ENCODE results near the gene CCDC40.
"Not testable (repeated sequence)": the region's sequence is repeated elsewhere in the genome, so short reads cannot be mapped to it uniquely, and the experiment has no call there.

CCDC40 gene

GRCh38 chr17:80045703-80046102 is 9.3 kb downstream of the CCDC40 start:
- DNase-seq (no peak), ATAC-seq (no peak)
- no peaks in the 10 kb centered on the region for H3K9me3 Mint-ChIP-seq
- H3K4me1 Mint-ChIP-seq: no peaks in the 10 kb centered on the region
- no peaks in the 10 kb centered on the region for H3K36me3 Mint-ChIP-seq (ENCODE audit: low read depth)
- no peak overlapping the region for H3K27ac Mint-ChIP-seq
- H3K4me3 Mint-ChIP-seq: no peak overlapping the region
- no peaks in the 10 kb centered on the region for H3K27me3 Mint-ChIP-seq

DNA sequence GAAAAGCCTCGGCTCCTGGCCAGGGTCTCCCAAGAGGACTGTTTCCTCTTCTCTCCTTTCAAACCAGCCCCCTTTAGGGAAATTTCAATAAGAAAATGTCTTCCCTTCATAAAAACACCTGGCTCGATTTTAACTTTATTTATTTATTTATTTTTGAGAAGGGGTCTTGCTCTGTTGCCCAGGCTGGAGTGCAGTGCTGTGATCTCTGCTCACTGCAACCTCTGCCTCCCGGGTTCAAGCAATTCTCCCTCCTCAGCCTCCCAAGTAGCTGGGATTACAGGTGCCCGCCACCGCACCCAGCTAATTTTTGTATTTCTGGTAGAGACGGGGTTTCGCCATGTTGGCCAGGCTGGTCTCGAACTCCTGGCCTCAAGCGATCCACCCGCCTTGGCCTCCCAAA is 10.3 kb downstream of the CCDC40 start:
- DNase-seq; H3K27me3 Mint-ChIP-seq; H3K27ac Mint-ChIP-seq; H3K4me1 Mint-ChIP-seq; H3K4me3 Mint-ChIP-seq; H3K36me3 Mint-ChIP-seq (ENCODE audit: low read depth); ATAC-seq; H3K9me3 Mint-ChIP-seq: not testable (repeated sequence)

DNA sequence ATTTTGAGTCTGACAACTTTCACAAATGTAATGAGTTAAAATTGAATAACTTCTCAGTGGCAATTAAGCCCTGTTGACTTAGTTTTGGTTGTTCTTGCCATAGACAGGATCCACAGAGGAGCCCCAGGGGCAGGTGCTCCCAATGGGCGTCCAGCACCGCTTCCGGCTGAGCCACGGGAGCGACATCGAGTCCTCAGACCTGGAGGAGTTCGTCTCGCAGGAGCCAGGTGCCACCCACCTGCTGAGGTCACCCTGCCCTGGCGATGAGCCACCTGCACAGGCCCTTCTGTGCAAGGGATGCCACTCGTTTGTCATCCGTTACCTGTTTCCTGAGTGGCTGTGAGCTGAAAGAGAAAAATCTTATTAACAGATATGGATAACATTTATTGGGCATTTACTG is 10.7 kb downstream of the CCDC40 start:
- Mint-ChIP-seq H3K36me3 (ENCODE audit: low read depth) (no peaks in the 10 kb centered on the region), H3K4me1 (no peaks in the 10 kb centered on the region), H3K27ac (no peak overlapping the region), H3K9me3 (no peaks in the 10 kb centered on the region), H3K4me3 (no peak overlapping the region), H3K27me3 (no peaks in the 10 kb centered on the region)
- ATAC-seq: no peak
- DNase-seq: no peak

DNA sequence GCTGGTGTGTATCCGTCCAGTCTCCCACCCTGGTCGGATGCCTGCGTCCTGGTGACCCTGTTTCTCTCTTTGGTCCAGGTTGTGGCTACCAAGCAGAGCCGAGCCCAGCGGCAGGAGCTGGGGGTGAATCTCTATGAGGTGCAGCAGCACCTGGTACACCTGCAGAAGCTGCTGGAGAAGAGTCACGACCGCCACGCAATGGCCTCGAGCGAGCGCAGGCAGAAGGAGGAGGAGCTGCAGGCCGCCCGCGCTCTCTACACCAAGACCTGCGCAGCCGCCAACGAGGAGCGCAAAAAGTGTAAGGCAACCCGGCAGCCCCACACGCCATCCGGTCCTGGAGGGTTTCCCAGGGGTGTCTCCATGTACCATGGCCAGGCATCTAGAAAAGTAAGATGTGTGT is 13.5 kb downstream of the CCDC40 start:
- Mint-ChIP-seq H3K4me1 (no peaks in the 10 kb centered on the region), H3K27me3 (no peaks in the 10 kb centered on the region)

GRCh38 chr17:80050706-80051105 is 14.3 kb downstream of the CCDC40 start:
- H3K4me3 Mint-ChIP-seq: no peak overlapping the region
- no peak overlapping the region for H3K27ac Mint-ChIP-seq
- ATAC-seq: no peak
- no peaks in the 10 kb centered on the region for H3K9me3 Mint-ChIP-seq
- H3K27me3 Mint-ChIP-seq: no peaks in the 10 kb centered on the region
- no peaks in the 10 kb centered on the region for H3K36me3 Mint-ChIP-seq (ENCODE audit: low read depth)
- no peaks in the 10 kb centered on the region for H3K4me1 Mint-ChIP-seq
- no peak for DNase-seq

More for the DNA sequence above, 13.5 kb downstream of the CCDC40 start:
- ATAC-seq: no peak
- H3K4me3 Mint-ChIP-seq: no peak overlapping the region
- H3K9me3 Mint-ChIP-seq: no peaks in the 10 kb centered on the region
- H3K36me3 Mint-ChIP-seq (ENCODE audit: low read depth): no peaks in the 10 kb centered on the region
- no peak overlapping the region for H3K27ac Mint-ChIP-seq
- DNase-seq: no peak

DNA sequence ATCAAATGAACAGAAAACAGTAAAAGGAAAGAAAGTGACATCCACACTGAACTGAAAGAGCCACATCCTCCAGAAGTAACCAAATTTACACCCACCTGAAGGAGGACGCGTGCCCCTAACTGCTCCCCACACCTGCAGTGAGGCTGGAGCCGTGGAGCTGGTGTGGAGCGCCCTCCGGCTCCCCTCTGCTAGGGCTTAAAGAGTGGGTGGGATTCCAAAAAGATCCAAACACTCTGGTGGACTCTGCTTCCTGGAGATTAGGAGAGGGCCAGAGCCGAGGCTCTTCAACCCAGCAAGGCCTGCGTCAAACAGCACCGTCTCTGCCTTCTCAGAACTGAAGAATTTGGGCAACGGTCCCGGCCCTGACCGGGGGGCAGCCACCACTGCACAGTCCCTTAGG is 15.2 kb downstream of the CCDC40 start:
- H3K36me3 Mint-ChIP-seq (ENCODE audit: low read depth): no peaks in the 10 kb centered on the region
- no peak for ATAC-seq
- no peaks in the 10 kb centered on the region for H3K27me3 Mint-ChIP-seq
- no peak overlapping the region for H3K27ac Mint-ChIP-seq
- DNase-seq: no peak
- no peaks in the 10 kb centered on the region for H3K9me3 Mint-ChIP-seq
- no peak overlapping the region for H3K4me3 Mint-ChIP-seq
- H3K4me1 Mint-ChIP-seq: no peaks in the 10 kb centered on the region

GRCh38 chr17:80053102-80053501 is 16.7 kb downstream of the CCDC40 start:
- Mint-ChIP-seq H3K36me3 (ENCODE audit: low read depth) (no peaks in the 10 kb centered on the region), H3K27ac (no peak overlapping the region), H3K9me3 (no peaks in the 10 kb centered on the region), H3K27me3 (no peaks in the 10 kb centered on the region), H3K4me3 (no peak overlapping the region), H3K4me1 (no peaks in the 10 kb centered on the region)
- DNase-seq: no peak
- no peak for ATAC-seq

DNA sequence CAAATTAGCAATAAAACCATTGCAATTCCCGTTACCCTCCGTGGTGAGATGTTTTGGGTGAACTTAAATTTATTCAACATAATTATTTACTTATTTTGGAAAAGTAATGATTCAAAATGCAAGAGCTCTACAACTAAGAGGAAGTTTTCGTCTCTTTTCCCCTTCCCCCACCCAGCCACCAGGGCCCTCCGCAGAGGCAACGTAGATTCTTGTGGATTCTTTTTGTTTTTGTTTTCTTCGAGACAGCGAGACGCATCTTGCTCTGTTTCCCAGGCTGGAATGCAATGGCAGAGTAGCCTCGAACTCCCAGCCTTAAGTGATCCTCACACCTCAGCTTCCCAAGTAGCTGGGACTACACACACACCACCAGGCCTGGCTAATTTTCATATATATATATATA is 19.2 kb downstream of the CCDC40 start:
- H3K4me3 Mint-ChIP-seq: no peak overlapping the region
- H3K27me3 Mint-ChIP-seq: no peaks in the 10 kb centered on the region
- no peak overlapping the region for H3K27ac Mint-ChIP-seq
- DNase-seq (no peak), ATAC-seq (no peak)
- H3K9me3 Mint-ChIP-seq: no peaks in the 10 kb centered on the region
- H3K36me3 Mint-ChIP-seq (ENCODE audit: low read depth): no peaks in the 10 kb centered on the region
- H3K4me1 Mint-ChIP-seq: no peaks in the 10 kb centered on the region

- H3K4me1 Mint-ChIP-seq: no peaks in the 10 kb centered on the region
- no peak overlapping the region for H3K4me3 Mint-ChIP-seq
- H3K27ac Mint-ChIP-seq: no peak overlapping the region
- no peaks in the 10 kb centered on the region for H3K36me3 Mint-ChIP-seq (ENCODE audit: low read depth)
- no peaks in the 10 kb centered on the region for H3K9me3 Mint-ChIP-seq
- DNase-seq (no peak), ATAC-seq (no peak)
- no peaks in the 10 kb centered on the region for H3K27me3 Mint-ChIP-seq
These were observed 22.0 kb downstream of the CCDC40 start for GRCh38 chr17:80058311-80058955.

DNA sequence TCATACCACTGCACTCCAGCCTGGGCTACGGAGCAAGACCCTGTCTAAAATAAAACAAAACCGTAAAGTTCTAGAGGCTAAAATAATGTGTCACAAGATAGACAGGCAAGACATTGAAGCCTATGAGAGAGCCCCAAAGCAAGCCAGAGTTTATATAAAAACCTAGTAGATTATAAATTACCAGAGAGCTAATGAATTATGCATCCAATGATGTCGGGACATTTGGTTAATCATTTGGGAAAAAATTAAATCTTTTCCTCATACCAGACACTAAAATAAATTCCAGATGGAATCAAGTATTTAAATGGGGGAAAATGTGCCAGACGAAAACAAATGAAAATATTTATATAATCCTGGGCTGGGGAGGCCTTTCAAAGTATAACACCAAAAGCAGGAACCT is 24.2 kb downstream of the CCDC40 start:
- DNase-seq (no peak), ATAC-seq (no peak)
- Mint-ChIP-seq H3K9me3 (no peaks in the 10 kb centered on the region), H3K36me3 (ENCODE audit: low read depth) (no peaks in the 10 kb centered on the region), H3K27me3 (no peaks in the 10 kb centered on the region), H3K4me1 (no peaks in the 10 kb centered on the region), H3K27ac (no peak overlapping the region), H3K4me3 (no peak overlapping the region)

DNA sequence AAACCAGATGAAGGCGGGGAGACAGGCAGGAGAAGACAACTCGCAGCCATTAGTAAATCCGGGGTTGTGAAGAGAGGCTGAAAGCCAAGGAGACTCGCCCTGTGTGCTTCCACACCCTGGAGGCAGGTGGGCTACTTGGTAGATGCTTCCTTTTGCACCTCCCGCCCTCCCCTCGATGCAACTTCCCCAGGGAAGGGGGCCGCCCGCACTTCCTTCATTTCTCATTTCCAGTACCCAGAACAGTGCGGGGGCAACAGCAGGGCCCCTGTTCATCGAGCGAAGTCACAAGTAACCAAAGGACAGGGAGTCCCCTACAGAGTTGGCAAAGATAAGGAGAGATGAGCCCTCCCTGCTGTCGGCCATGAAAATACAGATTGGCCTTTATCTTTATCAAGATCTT is 25.0 kb downstream of the CCDC40 start:
- no peaks in the 10 kb centered on the region for H3K36me3 Mint-ChIP-seq (ENCODE audit: low read depth)
- H3K27ac Mint-ChIP-seq: no peak overlapping the region
- H3K9me3 Mint-ChIP-seq: no peaks in the 10 kb centered on the region
- H3K4me3 Mint-ChIP-seq: no peak overlapping the region
- H3K4me1 Mint-ChIP-seq: no peaks in the 10 kb centered on the region
- no peaks in the 10 kb centered on the region for H3K27me3 Mint-ChIP-seq
- DNase-seq: no peak
- ATAC-seq: no peak

GRCh38 chr17:80063830-80064585 is 27.6 kb downstream of the CCDC40 start:
- DNase-seq (no peak), ATAC-seq (no peak)
- H3K4me3 Mint-ChIP-seq: no peak overlapping the region
- H3K27ac Mint-ChIP-seq: no peak overlapping the region
- no peaks in the 10 kb centered on the region for H3K4me1 Mint-ChIP-seq
- no peaks in the 10 kb centered on the region for H3K27me3 Mint-ChIP-seq
- no peaks in the 10 kb centered on the region for H3K9me3 Mint-ChIP-seq
- H3K36me3 Mint-ChIP-seq (ENCODE audit: low read depth): no peaks in the 10 kb centered on the region

- Mint-ChIP-seq H3K27ac (no peak overlapping the region), H3K4me1 (no peaks in the 10 kb centered on the region), H3K9me3 (no peaks in the 10 kb centered on the region), H3K36me3 (ENCODE audit: low read depth) (no peaks in the 10 kb centered on the region), H3K4me3 (no peak overlapping the region), H3K27me3 (no peaks in the 10 kb centered on the region)
- DNase-seq (no peak), ATAC-seq (peak; percentile 10)
These were observed 28.3 kb downstream of the CCDC40 start for GRCh38 chr17:80064696-80065095.

GRCh38 chr17:80065478-80066170 is 29.2 kb downstream of the CCDC40 start:
- no peaks in the 10 kb centered on the region for H3K36me3 Mint-ChIP-seq (ENCODE audit: low read depth)
- DNase-seq (no peak), ATAC-seq (no peak)
- no peak overlapping the region for H3K27ac Mint-ChIP-seq
- no peaks in the 10 kb centered on the region for H3K9me3 Mint-ChIP-seq
- no peak overlapping the region for H3K4me3 Mint-ChIP-seq
- H3K4me1 Mint-ChIP-seq: no peaks in the 10 kb centered on the region
- H3K27me3 Mint-ChIP-seq: no peaks in the 10 kb centered on the region

DNA sequence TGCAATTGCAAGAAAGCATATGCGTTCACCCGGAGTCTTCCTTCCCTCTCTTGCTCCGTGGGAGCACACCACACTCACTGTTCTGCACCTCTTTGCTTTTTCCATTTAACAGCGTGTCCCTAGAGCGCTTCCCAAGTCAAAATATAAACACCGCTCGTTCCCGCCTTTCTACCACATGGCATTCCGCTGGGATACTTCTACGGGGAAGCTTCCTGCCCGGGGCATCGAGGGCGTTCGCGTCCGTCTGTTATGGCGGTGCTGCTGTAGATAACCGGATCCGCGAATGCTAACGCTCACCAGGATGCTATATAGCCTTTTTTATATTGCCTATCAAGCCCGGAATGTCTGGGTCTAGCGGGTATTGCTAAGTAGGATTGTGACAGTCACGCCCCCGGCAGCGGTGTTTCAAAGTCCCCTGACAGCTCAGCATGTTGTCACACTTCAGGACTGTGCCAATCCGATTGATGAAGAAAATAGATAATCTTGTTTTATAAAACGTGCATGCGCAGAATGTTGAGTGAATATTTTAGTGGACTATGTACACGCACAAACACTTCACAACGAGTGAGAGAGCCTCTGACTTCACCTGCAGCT is 31.0 kb downstream of the CCDC40 start:
- no peak overlapping the region for H3K27ac Mint-ChIP-seq
- peaks cover 2% of the 10 kb centered on the region for H3K4me1 Mint-ChIP-seq
- ATAC-seq (no peak), DNase-seq (no peak)
- no peaks in the 10 kb centered on the region for H3K27me3 Mint-ChIP-seq
- no peak overlapping the region for H3K4me3 Mint-ChIP-seq
- no peaks in the 10 kb centered on the region for H3K9me3 Mint-ChIP-seq
- H3K36me3 Mint-ChIP-seq (ENCODE audit: low read depth): no peaks in the 10 kb centered on the region

Measured in activated naive CD8-positive, alpha-beta T cell treated with anti-CD3 and anti-CD28 coated beads, Interleukin-2, amount 50 U/mL, for 24 hours (primary cell).